Kidney (tissue), 14 donors: ENCODE data around the gene NKTR. TPM values are rescaled to one million over a fixed set of nuclear protein-coding genes. Genes with fewer than 3 reads are reported as not detected.
A peak's percentile ranks its signal among the peaks of the same experiment; 100 is the strongest.

Source experiments
- DNase-seq, 5 donors: peaks; one replicate each; pipeline ENCODE4 v3.0.0-alpha.2; 2013 to 2020
- FAIRE-seq: peaks from 2 replicates; lab custom pipeline; 2012; peaks lifted over from hg19 to GRCh38; lab: Jason Lieb, UNC
- H3K27ac ChIP-seq, 2 donors: one replicate each; pipeline ENCODE4 v1.7.0; 2013; ENCODE audit warnings: low read depth in 2 of 2, low read length in 2 of 2, inconsistent platforms in 1 of 2
- H3K27me3 ChIP-seq: one replicate; pipeline ENCODE4 v1.7.1; 2013; ENCODE audit warnings: low read length, inconsistent platforms; ENCODE audit not compliant: control insufficient read depth, insufficient read depth
- H3K36me3 ChIP-seq, 3 donors: one replicate each; pipeline versions ENCODE4 v1.7.0 to v1.7.1; 2013; ENCODE audit warnings: low read length in 3 of 3, control low read depth in 1 of 3, inconsistent platforms in 1 of 3; ENCODE audit not compliant: insufficient read depth in 3 of 3, control insufficient read depth in 2 of 3
- H3K4me1 ChIP-seq, 3 donors: one replicate each; pipeline versions ENCODE4 v1.7.0 to v1.7.1; 2013; ENCODE audit warnings: low read length in 3 of 3, inconsistent platforms in 1 of 3, low read depth in 1 of 3; ENCODE audit not compliant: control insufficient read depth in 2 of 3, insufficient read depth in 2 of 3
- H3K4me3 ChIP-seq, 3 donors: one replicate each; pipeline versions ENCODE4 v1.7.0 to v1.8.1; 2013; ENCODE audit warnings: low read length in 3 of 3, control low read depth in 1 of 3, inconsistent platforms in 1 of 3
- H3K9ac ChIP-seq, 3 donors: one replicate each; pipeline versions ENCODE4 v1.7.0 to v1.7.1; 2013; ENCODE audit warnings: low read length in 3 of 3, control low read depth in 1 of 3, inconsistent platforms in 1 of 3
- H3K9me3 ChIP-seq, 3 donors: one replicate each; pipeline versions ENCODE4 v1.7.0 to v1.7.1; 2013; ENCODE audit warnings: low read length in 3 of 3, control low read depth in 1 of 3, inconsistent platforms in 1 of 3; ENCODE audit not compliant: control insufficient read depth in 2 of 3, insufficient read depth in 1 of 3
- intact Hi-C: fragments of 100-400 bp; cut with DNase I; formaldehyde crosslinking; loops from one replicate; pipeline ENCODE4 v1.11.1; 2022
- polyA plus RNA-seq: library from polyadenylated mRNA; stranded (reverse); fragments of 350-450 nt; fragmentation: Illumina TruSeq; extraction: RNeasy Lipid Tissue Mini Kit (QIAGEN cat#74804); gene quantifications from one replicate; pipeline ENCODE4 v1.2.3, GENCODE V29; 2014; ENCODE audit warnings: low read depth, low replicate concordance; ENCODE audit not compliant: insufficient read depth
- total RNA-seq: library from RNA; stranded (reverse); fragmentation: NEBNext Ultra II Directional; extraction: Animal tissue kit (Norgen Biotek cat#: 25700); gene quantifications from one replicate; pipeline ENCODE4 v1.2.1, GENCODE V29; 2021
- TF ChIP-seq, protein P1 (sequence below): IDR thresholded peaks from 3 replicates; pipeline ENCODE4 v1.5.1; 2012; ENCODE audit warnings: mild to moderate bottlenecking, moderate library complexity, borderline replicate concordance; ENCODE audit not compliant: insufficient read depth; ENCODE audit errors: extremely low read depth
- donor health status: control.
- donor health status: control.
- donor health status: control.
- donor health status: control.
- donor health status: control.
- donor health status: DM: yes; HTN: yes; CAD: no.
- donor health status: Normal renal cell carcinoma (clear cell type).

The NKTR gene
- total and polyA plus RNA-seq, 2 donors from 2014 or later, result 9.2 to 81.1 TPM

DNA sequence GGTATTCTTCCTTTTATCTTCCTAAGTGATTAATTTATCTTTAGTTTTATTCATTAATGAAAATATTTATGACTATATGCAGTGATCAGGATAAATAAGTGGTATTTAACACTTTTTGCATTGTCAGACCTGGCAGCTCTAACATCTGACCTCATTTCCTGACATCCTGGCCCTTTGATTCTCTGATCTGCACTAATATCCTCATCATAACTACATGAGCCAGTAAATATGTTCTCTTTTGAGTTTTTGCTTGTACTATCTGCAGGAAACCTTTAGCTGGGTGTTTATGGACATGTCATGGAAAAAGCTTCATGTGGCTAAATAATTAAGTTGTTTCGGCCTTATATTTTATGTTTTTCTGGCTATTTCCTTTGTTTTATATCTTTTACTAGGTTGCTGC is 10.5 kb downstream of the NKTR start:
- DNase-seq (no peak), FAIRE-seq (no peak)
- TF ChIP-seq, protein P1, sequence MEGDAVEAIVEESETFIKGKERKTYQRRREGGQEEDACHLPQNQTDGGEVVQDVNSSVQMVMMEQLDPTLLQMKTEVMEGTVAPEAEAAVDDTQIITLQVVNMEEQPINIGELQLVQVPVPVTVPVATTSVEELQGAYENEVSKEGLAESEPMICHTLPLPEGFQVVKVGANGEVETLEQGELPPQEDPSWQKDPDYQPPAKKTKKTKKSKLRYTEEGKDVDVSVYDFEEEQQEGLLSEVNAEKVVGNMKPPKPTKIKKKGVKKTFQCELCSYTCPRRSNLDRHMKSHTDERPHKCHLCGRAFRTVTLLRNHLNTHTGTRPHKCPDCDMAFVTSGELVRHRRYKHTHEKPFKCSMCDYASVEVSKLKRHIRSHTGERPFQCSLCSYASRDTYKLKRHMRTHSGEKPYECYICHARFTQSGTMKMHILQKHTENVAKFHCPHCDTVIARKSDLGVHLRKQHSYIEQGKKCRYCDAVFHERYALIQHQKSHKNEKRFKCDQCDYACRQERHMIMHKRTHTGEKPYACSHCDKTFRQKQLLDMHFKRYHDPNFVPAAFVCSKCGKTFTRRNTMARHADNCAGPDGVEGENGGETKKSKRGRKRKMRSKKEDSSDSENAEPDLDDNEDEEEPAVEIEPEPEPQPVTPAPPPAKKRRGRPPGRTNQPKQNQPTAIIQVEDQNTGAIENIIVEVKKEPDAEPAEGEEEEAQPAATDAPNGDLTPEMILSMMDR, result no peak
- H3K36me3 ChIP-seq, result peaks cover 0 to 4% (median 2%) of the 10 kb centered on the region in 3 donors
- H3K27me3 ChIP-seq, result no peaks in the 10 kb centered on the region
- H3K9ac ChIP-seq, result no peak overlapping the region
- no peaks in the 10 kb centered on the region for H3K9me3 ChIP-seq
- peaks cover 0 to 4% (median 2%) of the 10 kb centered on the region in 3 donors for H3K4me1 ChIP-seq
- intact Hi-C loops, result no loop called here
- no peak overlapping the region for H3K27ac ChIP-seq
- no peak overlapping the region for H3K4me3 ChIP-seq

DNA sequence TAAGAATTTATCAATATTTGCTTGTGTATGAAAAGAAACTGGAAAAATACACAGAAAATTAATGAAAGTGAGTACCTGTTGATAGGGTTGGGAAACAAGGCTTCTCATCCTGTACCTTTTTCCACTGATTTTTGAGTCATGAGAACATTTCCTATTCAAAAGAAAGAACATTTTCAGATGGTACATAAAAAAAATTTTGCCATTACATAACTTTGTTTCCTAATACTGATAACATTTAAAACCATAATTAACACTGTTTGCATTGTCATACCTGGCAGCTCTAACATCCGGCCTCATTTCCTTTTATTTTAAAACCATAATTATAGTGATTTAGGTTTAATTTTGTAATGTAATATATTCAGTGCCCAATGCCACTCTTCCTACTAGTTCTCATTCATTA is 11.7 kb downstream of the NKTR start:
- no peak overlapping the region for H3K4me3 ChIP-seq
- DNase-seq, result no peak
- intact Hi-C loops, result no loop called here
- H3K4me1 ChIP-seq, result peaks cover 0 to 4% (median 2%) of the 10 kb centered on the region in 3 donors
- H3K36me3 ChIP-seq, result peaks cover 0 to 4% (median 2%) of the 10 kb centered on the region in 3 donors
- H3K27ac ChIP-seq, result no peak overlapping the region
- TF ChIP-seq, protein P1, result no peak
- no peaks in the 10 kb centered on the region for H3K27me3 ChIP-seq
- no peak overlapping the region for H3K9ac ChIP-seq
- H3K9me3 ChIP-seq, result no peaks in the 10 kb centered on the region
- FAIRE-seq, result no peak

DNA sequence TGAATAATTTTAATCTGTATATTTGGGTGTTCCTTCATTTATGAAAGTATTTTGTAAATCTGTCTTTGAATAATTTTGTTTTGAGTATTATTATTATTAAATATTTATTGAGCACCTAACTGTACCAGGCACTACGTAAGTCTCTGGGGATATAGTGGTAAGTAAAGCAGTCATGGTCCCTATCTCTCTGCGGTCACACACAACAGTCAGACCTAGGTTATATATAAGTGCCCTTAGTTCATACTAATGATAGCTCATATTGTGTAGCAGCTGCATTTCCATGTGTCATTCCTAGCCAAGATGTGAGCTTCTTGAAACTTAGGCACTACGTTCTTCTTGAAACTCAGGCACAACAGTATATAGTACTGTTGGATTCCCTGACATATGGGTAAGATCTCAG is 12.4 kb downstream of the NKTR start:
- TF ChIP-seq, protein P1, result no peak
- Histone ChIP-seq H3K27me3 (no peaks in the 10 kb centered on the region), H3K4me3 (no peak overlapping the region), H3K9me3 (no peaks in the 10 kb centered on the region), H3K36me3 (peaks cover 0 to 2% (median 0%) of the 10 kb centered on the region in 3 donors), H3K4me1 (peaks cover 0 to 4% (median 2%) of the 10 kb centered on the region in 3 donors), H3K9ac (no peak overlapping the region), H3K27ac (no peak overlapping the region)
- DNase-seq (no peak), FAIRE-seq (no peak)
- intact Hi-C loops, result no loop called here

DNA sequence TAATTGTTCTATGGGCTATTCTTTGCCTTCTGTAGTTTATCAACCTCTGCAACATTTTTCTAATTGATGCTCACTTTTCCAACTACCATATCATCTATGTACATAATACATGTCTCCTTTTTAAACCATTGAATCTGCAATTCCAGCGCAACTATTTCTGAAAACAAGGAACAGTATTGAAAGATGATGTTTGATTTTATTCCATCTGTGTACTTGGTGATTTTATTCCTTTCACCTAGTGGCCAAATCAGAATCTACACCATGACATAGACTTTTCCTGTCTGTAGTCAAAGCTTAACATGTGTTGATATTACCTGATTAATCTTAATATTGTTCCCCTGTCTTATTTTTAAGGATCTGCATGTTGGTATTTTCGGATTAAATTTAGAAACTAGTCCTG is 13.0 kb downstream of the NKTR start:
- no peak for FAIRE-seq
- intact Hi-C loops, result no loop called here
- H3K4me3 ChIP-seq, result no peak overlapping the region
- peaks cover 0 to 2% (median 0%) of the 10 kb centered on the region in 3 donors for H3K36me3 ChIP-seq
- H3K27me3 ChIP-seq, result no peaks in the 10 kb centered on the region
- TF ChIP-seq, protein P1, result peak; percentile 24
- no peak for DNase-seq
- no peak overlapping the region for H3K9ac ChIP-seq
- H3K9me3 ChIP-seq, result no peaks in the 10 kb centered on the region
- peaks cover 0 to 4% (median 2%) of the 10 kb centered on the region in 3 donors for H3K4me1 ChIP-seq
- H3K27ac ChIP-seq, result no peak overlapping the region
